ENCODE results near the gene URAD. TPM values are rescaled to one million over a fixed set of nuclear protein-coding genes. Genes with fewer than 3 reads are reported as not detected.

The URAD gene
- total and polyA plus RNA-seq, 2 experiments from 2014 or later, result not detected

GRCh38 chr13:28031220-28031895 lies 42.9 kb upstream of the URAD start:
- H3K4me3 ChIP-seq, result no peak overlapping the region
- H3K27ac ChIP-seq, result no peak overlapping the region
- H3K9me3 ChIP-seq (ENCODE audit: low read depth), result no peaks in the 10 kb centered on the region
- no peak for TF ChIP-seq CTCF (IDR thresholded peaks at IDR 0.05; ENCODE audit: low read depth, low read length)
- DNase-seq (ENCODE audit: low read depth in 1 of 2, low spot score in 1 of 2), result no peak
- H3K36me3 ChIP-seq, result no peaks in the 10 kb centered on the region
- H3K4me1 ChIP-seq (ENCODE audit: low read depth), result no peaks in the 10 kb centered on the region
- no peaks in the 10 kb centered on the region for H3K27me3 ChIP-seq

- Histone ChIP-seq H3K27ac (no peak overlapping the region), H3K36me3 (no peaks in the 10 kb centered on the region), H3K4me1 (ENCODE audit: low read depth) (peaks cover 6% of the 10 kb centered on the region), H3K4me3 (no peak overlapping the region), H3K27me3 (no peaks in the 10 kb centered on the region), H3K9me3 (ENCODE audit: low read depth) (no peaks in the 10 kb centered on the region)
- TF ChIP-seq CTCF (IDR thresholded peaks at IDR 0.05; ENCODE audit: low read depth, low read length), result no peak
- DNase-seq (ENCODE audit: low read depth in 1 of 2, low spot score in 1 of 2), result no peak
Measured at GRCh38 chr13:28027607-28028364, 39.3 kb upstream of the URAD start.

- Histone ChIP-seq H3K27me3 (no peaks in the 10 kb centered on the region), H3K36me3 (no peaks in the 10 kb centered on the region), H3K4me1 (ENCODE audit: low read depth) (peaks cover 6% of the 10 kb centered on the region), H3K4me3 (no peak overlapping the region), H3K27ac (no peak overlapping the region), H3K9me3 (ENCODE audit: low read depth) (no peaks in the 10 kb centered on the region)
- no peak for TF ChIP-seq CTCF (IDR thresholded peaks at IDR 0.05; ENCODE audit: low read depth, low read length)
- no peak for DNase-seq (ENCODE audit: low read depth in 1 of 2, low spot score in 1 of 2)
Measured at GRCh38 chr13:28027071-28027470, 38.6 kb upstream of the URAD start.

GRCh38 chr13:28026508-28026907 lies 38.0 kb upstream of the URAD start:
- Histone ChIP-seq H3K9me3 (ENCODE audit: low read depth) (no peaks in the 10 kb centered on the region), H3K4me3 (no peak overlapping the region), H3K4me1 (ENCODE audit: low read depth) (peaks cover 6% of the 10 kb centered on the region), H3K27me3 (no peaks in the 10 kb centered on the region), H3K36me3 (no peaks in the 10 kb centered on the region), H3K27ac (no peak overlapping the region)
- no peak for TF ChIP-seq CTCF (IDR thresholded peaks at IDR 0.05; ENCODE audit: low read depth, low read length)
- DNase-seq (ENCODE audit: low read depth in 1 of 2, low spot score in 1 of 2), result no peak

GRCh38 chr13:28022848-28023518 lies 34.5 kb upstream of the URAD start:
- Histone ChIP-seq H3K27ac (no peak overlapping the region), H3K4me3 (no peak overlapping the region), H3K36me3 (no peaks in the 10 kb centered on the region), H3K27me3 (no peaks in the 10 kb centered on the region), H3K9me3 (ENCODE audit: low read depth) (no peaks in the 10 kb centered on the region), H3K4me1 (ENCODE audit: low read depth) (peaks cover 6% of the 10 kb centered on the region)
- peak; percentile 13 to 23 for DNase-seq (ENCODE audit: low read depth in 1 of 2, low spot score in 1 of 2)
- TF ChIP-seq CTCF (IDR thresholded peaks at IDR 0.05; ENCODE audit: low read depth, low read length), result no peak
